Retinal pigment epithelial cell (primary cell): ENCODE data around the gene ZNF462.

Experiments
- DNase-seq: peaks from one replicate; pipeline ENCODE4 v3.0.0-alpha.2; 2010; ENCODE audit warnings: low read depth
- H3K4me3 ChIP-seq: 2 replicates; pipeline ENCODE4 v1.5.1; 2011; ENCODE audit warnings: mild to moderate bottlenecking, low read length, control low read depth, moderate library complexity
- CTCF ChIP-seq: conservative IDR thresholded peaks from 2 replicates; pipeline ENCODE4 v1.5.1; 2011; ENCODE audit warnings: low read depth, low read length, control low read depth, inconsistent platforms

ZNF462 gene

GRCh38 chr9:107000218-107000617 is 137.3 kb downstream of the ZNF462 start:
- DNase-seq = no peak
- no peak for TF ChIP-seq CTCF
- H3K4me3 ChIP-seq = no peak overlapping the region

GRCh38 chr9:107005201-107005600 is 142.2 kb downstream of the ZNF462 start:
- no peak for DNase-seq
- no peak for TF ChIP-seq CTCF
- H3K4me3 ChIP-seq = no peak overlapping the region

- TF ChIP-seq CTCF = no peak
- no peak for DNase-seq
- H3K4me3 ChIP-seq = no peak overlapping the region
Observed at GRCh38 chr9:107007402-107007801, 144.4 kb downstream of the ZNF462 start.

- H3K4me3 ChIP-seq = no peak overlapping the region
- no peak for TF ChIP-seq CTCF
- no peak for DNase-seq
Observed at GRCh38 chr9:107008011-107008410, 145.0 kb downstream of the ZNF462 start.

- no peak for DNase-seq
- no peak for TF ChIP-seq CTCF
Observed at GRCh38 chr9:107008447-107008846, 145.5 kb downstream of the ZNF462 start.

GRCh38 chr9:107016383-107016782 is 153.4 kb downstream of the ZNF462 start:
- DNase-seq = no peak
- H3K4me3 ChIP-seq = no peak overlapping the region
- no peak for TF ChIP-seq CTCF

More at GRCh38 chr9:107008447-107008846, 145.5 kb downstream of the ZNF462 start:
- no peak overlapping the region for H3K4me3 ChIP-seq

- H3K4me3 ChIP-seq = no peak overlapping the region
- DNase-seq = no peak
- no peak for TF ChIP-seq CTCF
Observed at GRCh38 chr9:107018861-107019545, 156.0 kb downstream of the ZNF462 start.
